ENCODE measurements around the gene FRMD5. TPM values are rescaled to one million over a fixed set of nuclear protein-coding genes. Genes with fewer than 3 reads are reported as not detected.

FRMD5 gene
- total RNA-seq, 3 donors from 2014 or later (not counting 1 experiment from before 2014, with no cell fraction given): not detected

GRCh38 chr15:43912208-43912607 is 282.9 kb downstream of the FRMD5 start:
- Histone ChIP-seq H3K4me3 (ENCODE audit: low read length) (no peak overlapping the region), H3K27ac (ENCODE audit: low read length) (no peak overlapping the region), H3K9me3 (ENCODE audit: control insufficient read depth, insufficient read depth, low read length) (no peaks in the 10 kb centered on the region), H3K27me3 (ENCODE audit: control insufficient read depth, insufficient read depth, low read length) (no peaks in the 10 kb centered on the region), H3K4me1 (ENCODE audit: control insufficient read depth, insufficient read depth, low read length) (no peaks in the 10 kb centered on the region), H3K36me3 (ENCODE audit: control insufficient read depth, insufficient read depth, low read length) (no peaks in the 10 kb centered on the region)
- Mint-ChIP-seq H3K27ac (no peak overlapping the region), H3K4me3 (no peak overlapping the region), H3K4me1 (no peaks in the 10 kb centered on the region), H3K27me3 (ENCODE audit: low read depth in 2 of 2) (peaks cover 0 to 3% of the 10 kb centered on the region in 2 donors), H3K9me3 (no peaks in the 10 kb centered on the region), H3K36me3 (no peaks in the 10 kb centered on the region)
- intact Hi-C loops (cut with micrococcal nuclease): no loop called here
- TF ChIP-seq CTCF (IDR thresholded peaks at IDR 0.05): no peak
- ATAC-seq (no peak), DNase-seq (no peak)
- WGBS (ENCODE audit: insufficient coverage): 100% methylated on average over 2 of the region's 6 CpGs

- Mint-ChIP-seq H3K27me3 (ENCODE audit: low read depth in 2 of 2) (peaks cover 0 to 3% of the 10 kb centered on the region in 2 donors), H3K9me3 (no peaks in the 10 kb centered on the region), H3K27ac (no peak overlapping the region), H3K4me3 (no peak overlapping the region), H3K36me3 (no peaks in the 10 kb centered on the region), H3K4me1 (no peaks in the 10 kb centered on the region)
- TF ChIP-seq CTCF (IDR thresholded peaks at IDR 0.05): no peak
- no peaks in the 10 kb centered on the region for H3K36me3 ChIP-seq (ENCODE audit: control insufficient read depth, insufficient read depth, low read length)
- intact Hi-C loops (cut with micrococcal nuclease): no loop called here
- H3K27ac ChIP-seq (ENCODE audit: low read length): no peak overlapping the region
- DNase-seq (no peak), ATAC-seq (no peak)
- H3K27me3 ChIP-seq (ENCODE audit: control insufficient read depth, insufficient read depth, low read length): no peaks in the 10 kb centered on the region
- 85% methylated on average over 4 of the region's 4 CpGs for WGBS (ENCODE audit: insufficient coverage)
- H3K4me1 ChIP-seq (ENCODE audit: control insufficient read depth, insufficient read depth, low read length): no peaks in the 10 kb centered on the region
- H3K4me3 ChIP-seq (ENCODE audit: low read length): no peak overlapping the region
- H3K9me3 ChIP-seq (ENCODE audit: control insufficient read depth, insufficient read depth, low read length): no peaks in the 10 kb centered on the region
Observed at GRCh38 chr15:43911235-43911781, 283.8 kb downstream of the FRMD5 start.

- no peaks in the 10 kb centered on the region for H3K36me3 Mint-ChIP-seq
- H3K4me1 Mint-ChIP-seq: peaks cover 5% of the 10 kb centered on the region in 2 donors
- ATAC-seq (no peak), DNase-seq (no peak)
- Histone ChIP-seq H3K36me3 (ENCODE audit: control insufficient read depth, insufficient read depth, low read length) (no peaks in the 10 kb centered on the region), H3K4me3 (ENCODE audit: low read length) (no peak overlapping the region), H3K4me1 (ENCODE audit: control insufficient read depth, insufficient read depth, low read length) (no peaks in the 10 kb centered on the region), H3K27me3 (ENCODE audit: control insufficient read depth, insufficient read depth, low read length) (no peaks in the 10 kb centered on the region), H3K27ac (ENCODE audit: low read length) (no peak overlapping the region), H3K9me3 (ENCODE audit: control insufficient read depth, insufficient read depth, low read length) (no peaks in the 10 kb centered on the region)
- WGBS (ENCODE audit: insufficient coverage): 98% methylated on average over 4 of the region's 4 CpGs
- intact Hi-C loops (cut with micrococcal nuclease): no loop called here
- H3K9me3 Mint-ChIP-seq: no peaks in the 10 kb centered on the region
- H3K27me3 Mint-ChIP-seq (ENCODE audit: low read depth in 2 of 2): peaks cover 0 to 5% of the 10 kb centered on the region in 2 donors
- H3K4me3 Mint-ChIP-seq: no peak overlapping the region
- H3K27ac Mint-ChIP-seq: no peak overlapping the region
- TF ChIP-seq CTCF (IDR thresholded peaks at IDR 0.05): no peak
Observed at GRCh38 chr15:43908516-43909050, 286.5 kb downstream of the FRMD5 start.

GRCh38 chr15:43905755-43906154 is 289.3 kb downstream of the FRMD5 start:
- no peaks in the 10 kb centered on the region for H3K9me3 ChIP-seq (ENCODE audit: control insufficient read depth, insufficient read depth, low read length)
- H3K27ac Mint-ChIP-seq: no peak overlapping the region
- DNase-seq (no peak), ATAC-seq (no peak)
- no peak overlapping the region for H3K27ac ChIP-seq (ENCODE audit: low read length)
- H3K27me3 Mint-ChIP-seq (ENCODE audit: low read depth in 2 of 2): peaks cover 0 to 2% of the 10 kb centered on the region in 2 donors
- WGBS (ENCODE audit: insufficient coverage): 95% methylated on average over 7 of the region's 7 CpGs
- no peaks in the 10 kb centered on the region for H3K27me3 ChIP-seq (ENCODE audit: control insufficient read depth, insufficient read depth, low read length)
- H3K36me3 Mint-ChIP-seq: no peaks in the 10 kb centered on the region
- peaks cover 5% of the 10 kb centered on the region in 2 donors for H3K4me1 Mint-ChIP-seq
- H3K4me1 ChIP-seq (ENCODE audit: control insufficient read depth, insufficient read depth, low read length): no peaks in the 10 kb centered on the region
- TF ChIP-seq CTCF (IDR thresholded peaks at IDR 0.05): no peak
- no peaks in the 10 kb centered on the region for H3K9me3 Mint-ChIP-seq
- H3K4me3 ChIP-seq (ENCODE audit: low read length): no peak overlapping the region
- no peak overlapping the region for H3K4me3 Mint-ChIP-seq
- H3K36me3 ChIP-seq (ENCODE audit: control insufficient read depth, insufficient read depth, low read length): no peaks in the 10 kb centered on the region
- intact Hi-C loops (cut with micrococcal nuclease): no loop called here
